Activated naive CD4-positive, alpha-beta T cell treated with anti-CD3 and anti-CD28 coated beads, Interleukin-2, amount 50 U/mL, for 16 hours (primary cell): ENCODE results near the gene RNU1-3.

ENCODE experiments used
- DNase-seq: peaks from one replicate; pipeline ENCODE4 v3.0.0-alpha.2; 2020

RNU1-3 gene

GRCh38 chr1:16617778-16618580, 48.8 kb downstream of the RNU1-3 start:
- DNase-seq, result no peak

GRCh38 chr1:16617114-16617631, 49.6 kb downstream of the RNU1-3 start:
- DNase-seq, result no peak
